Right lobe of liver (tissue), 6 donors: ENCODE measurements around the gene ACOX3. TPM values are rescaled to one million over a fixed set of nuclear protein-coding genes. Genes with fewer than 3 reads are reported as not detected.

ENCODE experiments used
- ATAC-seq, 4 donors: fragments of 200-7000 bp; cut with Tn5 transposase; one replicate each; pipeline ENCODE4 v1.9.1; 2020; ENCODE audit warnings: mild to moderate bottlenecking in 4 of 4, moderate library complexity in 4 of 4
- DNase-seq, 3 donors: peaks; one replicate each; pipeline ENCODE4 v3.0.0-alpha.2; 2020
- H3K27ac ChIP-seq, 3 donors: fragments of 200-600 bp; one replicate each; pipeline ENCODE4 v1.8.0; 2022
- H3K27me3 ChIP-seq, 2 donors: fragments of 200-600 bp; one replicate each; pipeline ENCODE4 v1.8.0; 2022
- H3K36me3 ChIP-seq, 4 donors: fragments of 200-600 bp; sonication (generic) in 1 of 4; one replicate each; pipeline versions ENCODE4 v1.5.1 to v1.8.0; 2017 to 2022; ENCODE audit warnings: control low read depth in 1 of 4
- H3K4me1 ChIP-seq, 4 donors: fragments of 200-600 bp; sonication (generic) in 1 of 4; one replicate each; pipeline versions ENCODE4 v1.5.1 to v1.8.0; 2017 to 2022; ENCODE audit warnings: control low read depth in 1 of 4
- H3K4me3 ChIP-seq, 3 donors: fragments of 200-600 bp; one replicate each; pipeline ENCODE4 v1.8.0; 2022
- H3K9me3 ChIP-seq, 4 donors: fragments of 200-600 bp; sonication (generic) in 1 of 4; one replicate each; pipeline versions ENCODE4 v1.5.1 to v1.8.0; 2017 to 2022; ENCODE audit warnings: control low read depth in 1 of 4
- POLR2A ChIP-seq: fragments of 450-650 bp; IDR thresholded peaks from one replicate; pipeline ENCODE4 v1.6.1; 2017; ENCODE audit warnings: antibody characterized with exemption, mild to moderate bottlenecking
- WGBS: methylation state at CpG from one replicate; pipeline ENCODE4 v1.1.6; 2018; ENCODE audit warnings: low coverage, low lambda C conversion rate; ENCODE audit not compliant: insufficient coverage; ENCODE audit errors: missing lambda C conversion rate; 5-methylcytosine and 5-hydroxymethylcytosine counted together
- intact Hi-C, 2 donors: fragments of 100-400 bp; cut with DNase I; formaldehyde crosslinking; loops; one replicate each; pipeline versions ENCODE4 v1.11.2 to v1.14.1; 2022
- total RNA-seq, 6 experiments: library from RNA; depleted of rRNA in 2 of 6; stranded (reverse); fragments of >200 nt in 2 of 6; fragmentation: NEBNext Ultra II Directional in 3 of 6; extraction: Animal tissue kit (Norgen Biotek cat#: 25700) in 3 of 6; gene quantifications; one replicate each; pipeline versions ENCODE4 v1.1.0 to v1.2.4, GENCODE V29; 2016 to 2023
- TF ChIP-seq, protein P1 (sequence below), 4 donors: fragments of 200-600 bp in 3 of 4; fragments of 450-650 bp in 1 of 4; IDR thresholded peaks; one replicate each; pipeline versions ENCODE4 v1.5.1 to v1.8.0; 2016 to 2022; ENCODE audit warnings: antibody characterized with exemption in 4 of 4, mild to moderate bottlenecking in 2 of 4
- donor health status: DM: no; HTN: yes; CAD: no.
- donor health status: DM: no; HTN: no; CAD: no.
- donor health status: DM: no; HTN: no; CAD: no.
- donor health status: DM: no; HTN: yes; CAD: no.
- donor health status: DM: no; HTN: yes; CAD: no.

Gene ACOX3
- total RNA-seq, 6 experiments from 2014 or later, result 18.5 to 36.9 (median 21.9) TPM

DNA sequence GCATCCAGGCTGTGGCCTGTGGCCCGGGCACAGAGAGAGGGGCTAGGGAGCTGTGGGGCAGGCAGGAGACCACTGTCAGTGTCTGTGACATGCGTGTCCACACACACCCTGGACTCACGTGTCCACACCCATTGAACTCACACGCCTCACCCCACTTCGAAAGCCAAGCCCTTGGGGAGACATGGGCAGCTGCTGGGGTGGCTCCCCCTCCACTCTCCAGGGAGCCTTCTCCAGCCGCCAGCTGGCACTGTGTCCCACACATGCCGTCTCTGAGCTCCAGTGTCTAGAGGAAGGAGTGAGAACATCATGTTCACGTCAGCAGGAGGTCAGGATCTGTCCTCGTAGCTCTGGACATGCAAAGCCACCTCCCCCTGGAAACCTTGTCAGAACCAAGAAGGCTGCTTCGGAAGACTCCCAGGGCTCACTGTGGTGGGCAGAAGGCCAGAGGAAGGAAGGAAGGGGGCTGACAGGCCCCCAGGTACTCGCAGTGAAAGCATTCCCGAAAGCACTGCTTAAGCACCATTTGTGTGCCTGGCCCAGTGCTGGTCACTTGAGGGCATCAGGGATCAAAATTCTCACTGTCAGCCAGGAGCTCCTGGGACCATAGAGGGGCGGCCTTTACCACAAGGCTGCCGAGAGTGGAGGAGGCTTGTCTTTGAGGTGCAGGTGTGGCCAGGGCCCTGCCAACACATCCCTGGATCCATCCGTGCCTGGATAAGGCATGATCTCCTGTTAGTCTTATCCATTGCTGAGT lies 109.5 kb downstream of the ACOX3 start:
- 30% methylated on average over 7 of the region's 15 CpGs for WGBS
- H3K27ac ChIP-seq, result no peak overlapping the region
- no peaks in the 10 kb centered on the region for H3K4me1 ChIP-seq
- TF ChIP-seq, protein P1, sequence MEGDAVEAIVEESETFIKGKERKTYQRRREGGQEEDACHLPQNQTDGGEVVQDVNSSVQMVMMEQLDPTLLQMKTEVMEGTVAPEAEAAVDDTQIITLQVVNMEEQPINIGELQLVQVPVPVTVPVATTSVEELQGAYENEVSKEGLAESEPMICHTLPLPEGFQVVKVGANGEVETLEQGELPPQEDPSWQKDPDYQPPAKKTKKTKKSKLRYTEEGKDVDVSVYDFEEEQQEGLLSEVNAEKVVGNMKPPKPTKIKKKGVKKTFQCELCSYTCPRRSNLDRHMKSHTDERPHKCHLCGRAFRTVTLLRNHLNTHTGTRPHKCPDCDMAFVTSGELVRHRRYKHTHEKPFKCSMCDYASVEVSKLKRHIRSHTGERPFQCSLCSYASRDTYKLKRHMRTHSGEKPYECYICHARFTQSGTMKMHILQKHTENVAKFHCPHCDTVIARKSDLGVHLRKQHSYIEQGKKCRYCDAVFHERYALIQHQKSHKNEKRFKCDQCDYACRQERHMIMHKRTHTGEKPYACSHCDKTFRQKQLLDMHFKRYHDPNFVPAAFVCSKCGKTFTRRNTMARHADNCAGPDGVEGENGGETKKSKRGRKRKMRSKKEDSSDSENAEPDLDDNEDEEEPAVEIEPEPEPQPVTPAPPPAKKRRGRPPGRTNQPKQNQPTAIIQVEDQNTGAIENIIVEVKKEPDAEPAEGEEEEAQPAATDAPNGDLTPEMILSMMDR (IDR thresholded peaks at IDR 0.05), result no peak
- no peak for TF ChIP-seq POLR2A
- no peak overlapping the region for H3K4me3 ChIP-seq
- DNase-seq (peak in 2 of 3 donors; percentile 39 to 50), ATAC-seq (peak in 3 of 4 donors; percentile 16 to 48 (median 33))
- intact Hi-C loops, result no loop called here
- H3K9me3 ChIP-seq, result no peaks in the 10 kb centered on the region
- H3K36me3 ChIP-seq, result no peaks in the 10 kb centered on the region
- H3K27me3 ChIP-seq, result no peaks in the 10 kb centered on the region

DNA sequence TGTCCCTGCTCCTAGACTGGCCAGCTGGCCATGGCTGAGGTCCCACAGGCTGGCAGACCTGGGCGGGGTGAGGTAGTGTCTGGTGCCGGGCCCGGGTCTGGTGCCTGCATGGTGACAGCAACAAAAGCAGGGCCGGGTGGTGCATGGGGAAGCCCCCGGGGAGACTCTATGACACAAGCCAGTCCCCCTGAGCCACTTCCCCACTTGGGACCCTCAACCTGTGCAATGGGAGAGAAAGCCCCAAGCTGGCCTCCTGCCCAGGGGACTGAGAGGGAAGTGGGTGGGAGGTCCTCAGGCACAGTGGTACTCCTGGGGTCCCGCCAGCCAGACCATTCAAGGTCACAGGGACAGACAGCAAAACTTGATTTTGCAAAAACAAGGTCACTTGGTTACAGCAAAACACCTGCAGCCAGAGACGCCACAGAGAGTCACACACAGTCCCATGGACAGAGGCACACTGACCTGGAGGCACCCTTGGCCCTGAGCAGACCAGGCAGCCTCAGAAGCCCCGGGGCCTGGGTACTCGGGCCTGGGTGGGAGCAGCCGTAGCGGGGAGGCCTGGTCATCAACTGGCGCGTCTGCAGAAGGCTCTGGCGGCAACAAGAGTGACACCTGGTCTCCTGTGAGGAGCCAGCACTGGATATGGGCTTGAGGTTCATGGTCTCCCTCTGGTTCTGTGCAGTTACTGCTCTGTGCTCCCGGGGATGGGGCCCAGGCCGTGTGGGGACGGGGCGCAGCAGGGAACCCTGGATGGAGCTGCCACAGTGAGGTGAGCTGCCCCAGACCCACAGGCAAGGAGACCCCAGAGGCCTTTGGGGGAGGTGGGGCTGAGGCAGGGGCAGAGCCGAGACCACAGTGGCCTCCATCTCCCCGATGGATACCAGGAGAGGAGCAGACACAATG lies 110.4 kb downstream of the ACOX3 start:
- Histone ChIP-seq H3K4me3 (no peak overlapping the region), H3K27ac (no peak overlapping the region), H3K36me3 (no peaks in the 10 kb centered on the region), H3K27me3 (no peaks in the 10 kb centered on the region), H3K9me3 (no peaks in the 10 kb centered on the region), H3K4me1 (no peaks in the 10 kb centered on the region)
- ATAC-seq, result peak in 1 of 4 donors; percentile 5
- WGBS, result no CpG with 5 or more reads among the region's 20 CpGs
- DNase-seq, result peak in 2 of 3 donors; percentile 39
- intact Hi-C loops, result no loop called here
- TF ChIP-seq POLR2A, result no peak
- TF ChIP-seq, protein P1 (IDR thresholded peaks at IDR 0.05), result no peak

DNA sequence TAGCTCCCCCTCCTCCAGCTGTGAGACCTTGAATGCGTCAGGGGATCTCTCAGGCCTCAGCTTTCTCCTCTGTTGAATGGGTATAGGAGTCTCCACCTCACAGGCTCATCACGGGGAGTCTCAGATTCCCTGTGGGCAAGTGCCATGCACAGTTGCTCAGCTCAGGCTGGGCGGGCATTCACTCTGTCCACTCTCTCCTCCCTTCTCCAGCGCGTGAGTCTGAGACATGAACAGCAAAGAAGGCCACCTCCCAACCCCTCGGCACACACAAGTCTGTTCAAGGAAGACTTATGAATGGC lies 111.0 kb downstream of the ACOX3 start:
- Histone ChIP-seq H3K4me1 (no peaks in the 10 kb centered on the region), H3K36me3 (no peaks in the 10 kb centered on the region), H3K27ac (no peak overlapping the region), H3K4me3 (no peak overlapping the region), H3K9me3 (no peaks in the 10 kb centered on the region), H3K27me3 (no peaks in the 10 kb centered on the region)
- no peak for TF ChIP-seq POLR2A
- TF ChIP-seq, protein P1 (IDR thresholded peaks at IDR 0.05), result no peak
- 20% methylated on average over 2 of the region's 6 CpGs for WGBS
- intact Hi-C loops, result no loop called here
- ATAC-seq (no peak), DNase-seq (no peak)

DNA sequence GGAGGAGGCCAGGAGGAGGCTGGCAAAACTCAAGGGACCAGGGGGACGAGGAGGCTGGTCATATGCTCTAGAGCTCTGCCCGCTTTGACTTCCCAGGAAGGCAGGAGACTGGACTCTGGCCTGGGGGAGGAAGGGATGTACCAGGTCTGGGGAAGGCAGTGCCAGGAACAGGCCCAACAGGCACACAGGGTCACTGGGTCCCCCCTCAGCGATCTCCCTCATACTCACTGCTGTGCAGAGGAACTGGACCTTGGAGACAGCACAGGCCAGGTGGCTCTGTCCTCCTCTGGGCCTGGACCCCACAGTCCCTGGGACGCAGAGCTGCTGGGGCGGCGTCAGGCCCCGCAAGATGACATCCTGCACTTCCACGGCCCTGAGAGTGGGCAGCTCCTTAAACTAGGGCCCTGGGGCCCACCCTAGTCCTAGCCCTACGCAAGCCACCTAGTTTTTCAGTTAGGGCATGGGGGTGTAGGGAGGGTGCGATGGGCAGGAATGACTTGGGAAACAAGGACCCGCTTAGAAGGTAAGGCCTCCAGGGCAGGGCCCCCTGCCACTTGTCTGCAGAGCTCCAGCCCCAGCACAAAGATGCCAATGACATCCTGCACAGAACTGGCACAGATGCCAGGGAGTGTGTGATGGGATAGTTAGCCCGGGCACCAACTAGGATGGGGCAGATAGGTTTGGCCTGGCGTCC lies 111.5 kb downstream of the ACOX3 start:
- TF ChIP-seq, protein P1 (IDR thresholded peaks at IDR 0.05), result no peak
- TF ChIP-seq POLR2A, result no peak
- intact Hi-C loops, result no loop called here
- Histone ChIP-seq H3K27me3 (no peaks in the 10 kb centered on the region), H3K36me3 (no peaks in the 10 kb centered on the region), H3K4me1 (no peaks in the 10 kb centered on the region), H3K9me3 (no peaks in the 10 kb centered on the region), H3K4me3 (no peak overlapping the region), H3K27ac (no peak overlapping the region)
- peak in 1 of 3 donors; percentile 41 for DNase-seq
- peak in 1 of 4 donors; percentile 20 for ATAC-seq
- WGBS, result 67% methylated on average over 1 of the region's 13 CpGs
